OCI-LY7 (cell line): ENCODE results near the gene ZNF224.

Source experiments
- CTCF ChIP-seq: fragments of 200-600 bp; sonication (generic); conservative IDR thresholded peaks from 2 replicates; pipeline ENCODE4 v1.5.1; 2014; ENCODE audit warnings: mild to moderate bottlenecking, antibody characterized with exemption, low read length, moderate library complexity, mixed read lengths
- EZH2phosphoT487 ChIP-seq: fragments of 200-600 bp; sonication (generic); IDR thresholded peaks from 2 replicates; pipeline ENCODE4 v1.6.1; 2018; ENCODE audit warnings: low read depth, borderline replicate concordance, mild to moderate bottlenecking, mixed run types, antibody characterized with exemption, low read length, moderate library complexity, mixed read lengths

GRCh38 chr19:44149776-44150175 lies 55.6 kb downstream of the ZNF224 start:
- no peak for TF ChIP-seq CTCF
- no peak for TF ChIP-seq EZH2phosphoT487
